PC-3 (cell line): ENCODE results near the gene INCENP. TPM values are rescaled to one million over a fixed set of nuclear protein-coding genes. Genes with fewer than 3 reads are reported as not detected.

ENCODE experiments used
- ATAC-seq: fragments of 200-7000 bp; cut with Tn5 transposase; 2 replicates; pipeline ENCODE4 v1.9.1; 2020; ENCODE audit warnings: mild to moderate bottlenecking, moderate library complexity
- BruUV-seq: library from RNA; stranded (reverse); fragments of 400-500 nt; replicated peaks from 2 replicates; lab custom pipeline; 2021; lab: Mats Ljungman, UMichigan
- CTCF ChIA-PET: fragments of 300-600 bp; sonication (Branson Sonifier 250); formaldehyde crosslinking; loops from one replicate; lab custom pipeline; 2022; ENCODE audit warnings: antibody characterized with exemption; lab: Charles Lee
- POLR2A ChIA-PET: fragments of 300-600 bp; sonication (Branson Sonifier 250); formaldehyde crosslinking; loops from one replicate; lab custom pipeline; 2022; ENCODE audit warnings: antibody characterized with exemption; ENCODE audit not compliant: unreplicated experiment; lab: Charles Lee
- DNase-seq: peaks from one replicate; pipeline ENCODE4 v3.0.0-alpha.2; 2015
- H2AFZ ChIP-seq: fragments of 300-600 bp; sonication (generic); 2 replicates; pipeline ENCODE4 v1.6.0; 2016; ENCODE audit warnings: antibody characterized with exemption, low read length
- H3F3A ChIP-seq: fragments of 300-600 bp; sonication (generic); one replicate; pipeline ENCODE4 v1.6.0; 2017; ENCODE audit warnings: antibody characterized with exemption, low read length, control low read depth, mild to moderate bottlenecking; ENCODE audit not compliant: unreplicated experiment
- H3K27ac ChIP-seq: fragments of 300-600 bp; sonication (generic); 2 replicates; pipeline ENCODE4 v1.5.1; 2016; ENCODE audit warnings: mild to moderate bottlenecking, low read length
- H3K27me3 ChIP-seq: fragments of 300-600 bp; sonication (generic); 2 replicates; pipeline ENCODE4 v1.6.1; 2016; ENCODE audit warnings: low read length, mixed read lengths
- H3K36me3 ChIP-seq: fragments of 300-600 bp; sonication (generic); 2 replicates; pipeline ENCODE4 v1.6.1; 2016; ENCODE audit warnings: low read depth, mixed run types, low read length, mixed read lengths
- H3K4me1 ChIP-seq: fragments of 300-600 bp; sonication (generic); 2 replicates; pipeline ENCODE4 v1.5.1; 2016; ENCODE audit warnings: low read length; ENCODE audit not compliant: insufficient read depth
- H3K4me2 ChIP-seq: fragments of 300-600 bp; sonication (generic); 2 replicates; pipeline ENCODE4 v1.6.0; 2016; ENCODE audit warnings: low read length
- H3K4me3 ChIP-seq: fragments of 300-600 bp; sonication (generic); 2 replicates; pipeline ENCODE4 v1.5.1; 2016; ENCODE audit warnings: mild to moderate bottlenecking, low read length, mixed read lengths
- H3K79me2 ChIP-seq: fragments of 300-600 bp; sonication (generic); 2 replicates; pipeline ENCODE4 v1.6.1; 2017; ENCODE audit warnings: low read length, mixed read lengths
- H3K9ac ChIP-seq: fragments of 300-600 bp; sonication (generic); 2 replicates; pipeline ENCODE4 v1.6.0; 2016; ENCODE audit warnings: mild to moderate bottlenecking, low read length
- H3K9me2 ChIP-seq: fragments of 300-600 bp; sonication (generic); replicated peaks from 2 replicates; pipeline ENCODE4 v1.6.1; 2016; ENCODE audit warnings: mixed run types, low read length, mixed read lengths
- H3K9me3 ChIP-seq: fragments of 300-600 bp; sonication (generic); 2 replicates; pipeline ENCODE4 v1.6.1; 2016; ENCODE audit warnings: low read length, mixed read lengths
- H4K20me1 ChIP-seq: fragments of 300-600 bp; sonication (generic); 2 replicates; pipeline ENCODE4 v1.6.1; 2016; ENCODE audit warnings: low read length, mixed read lengths
- CTCF ChIP-seq: fragments of 300-600 bp; sonication (generic); conservative IDR thresholded peaks from 2 replicates; pipeline ENCODE4 v1.5.1; 2017; ENCODE audit warnings: antibody characterized with exemption, low read depth, mild to moderate bottlenecking, low read length
- EZH2 ChIP-seq: fragments of 300-600 bp; sonication (generic); IDR thresholded peaks from one replicate; pipeline ENCODE4 v1.6.1; 2017; ENCODE audit warnings: antibody characterized with exemption, mild to moderate bottlenecking, low read length; ENCODE audit not compliant: unreplicated experiment
- EZH2phosphoT487 ChIP-seq: fragments of 300-600 bp; sonication (generic); IDR thresholded peaks from 2 replicates; pipeline ENCODE4 v1.6.1; 2018; ENCODE audit warnings: mild to moderate bottlenecking, antibody characterized with exemption, low read length, borderline replicate concordance
- intact Hi-C: fragments of 100-400 bp; cut with micrococcal nuclease; formaldehyde crosslinking; loops from 2 replicates; pipeline ENCODE4 v1.9.0; 2023
- total RNA-seq: library from RNA; depleted of rRNA; stranded (reverse); fragments of >200 nt; gene quantifications from 2 replicates; pipeline ENCODE4 v1.2.3, GENCODE V29; 2014

Gene INCENP
- total RNA-seq, 1 experiment from 2014 or later: 114 TPM

DNA sequence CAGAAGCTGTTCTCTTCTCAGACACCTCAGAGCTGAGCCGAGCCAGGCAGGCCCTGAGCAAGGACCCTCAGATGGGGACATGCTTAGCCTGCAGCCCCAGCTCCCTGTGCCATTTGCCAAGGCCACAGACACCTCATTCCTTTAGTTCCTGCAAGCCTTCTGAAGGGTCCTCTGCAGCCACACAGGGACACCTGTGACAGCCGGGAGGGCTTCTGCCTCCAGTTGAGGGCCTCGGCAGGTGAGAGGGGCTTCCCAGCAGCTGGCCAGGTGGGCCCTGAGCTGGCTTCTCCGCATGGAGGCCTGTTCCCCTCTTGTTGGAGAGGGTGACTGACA is 18.2 kb downstream of the INCENP start:
- H3F3A ChIP-seq: no peaks in the 10 kb centered on the region
- H2AFZ ChIP-seq: no peak overlapping the region
- intact Hi-C loops: no loop called here
- peaks cover 12% of the 10 kb centered on the region for H4K20me1 ChIP-seq
- TF ChIP-seq EZH2: no peak
- TF ChIP-seq EZH2phosphoT487: no peak
- TF ChIP-seq CTCF: no peak
- ChIA-PET POLR2A (no interaction called here), CTCF (no interaction called here)
- no peaks in the 10 kb centered on the region for H3K27me3 ChIP-seq
- H3K27ac ChIP-seq: no peak overlapping the region
- H3K36me3 ChIP-seq: peaks cover 90% of the 10 kb centered on the region
- H3K9me2 ChIP-seq: no peaks in the 10 kb centered on the region
- no TSS peak for BruUV-seq
- ATAC-seq (no peak), DNase-seq (no peak)
- peaks cover 11% of the 10 kb centered on the region for H3K79me2 ChIP-seq
- no peak overlapping the region for H3K4me3 ChIP-seq
- H3K4me2 ChIP-seq: no peak overlapping the region
- no peaks in the 10 kb centered on the region for H3K9me3 ChIP-seq
- H3K4me1 ChIP-seq: no peaks in the 10 kb centered on the region
- H3K9ac ChIP-seq: no peak overlapping the region

DNA sequence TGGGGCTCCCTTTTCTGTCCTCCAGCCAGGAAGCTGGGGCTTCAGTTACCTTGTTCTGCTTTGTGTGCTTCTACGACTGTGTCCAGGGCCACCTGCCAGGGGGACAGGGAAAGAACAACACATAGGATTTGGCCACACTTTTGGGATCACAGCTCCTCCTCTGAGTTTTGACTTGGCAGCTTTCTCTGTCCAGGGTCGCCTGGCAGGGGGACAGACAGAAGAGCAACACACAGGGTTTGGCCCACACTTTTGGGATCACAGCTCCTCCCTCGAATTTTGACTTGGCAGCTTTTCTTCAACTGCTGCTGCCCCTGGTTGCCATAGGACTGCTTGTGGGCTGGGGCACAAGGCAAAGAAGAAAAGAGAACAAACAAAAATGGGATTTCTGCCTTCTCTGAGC is 19.1 kb downstream of the INCENP start:
- H3F3A ChIP-seq: no peaks in the 10 kb centered on the region
- H3K9me2 ChIP-seq: no peaks in the 10 kb centered on the region
- H4K20me1 ChIP-seq: 0 out of 2 replicates have a peak, but pooled peaks cover 4% of the 10 kb centered on the region
- H3K36me3 ChIP-seq: peaks cover 90% of the 10 kb centered on the region
- no peak overlapping the region for H3K27ac ChIP-seq
- H2AFZ ChIP-seq: no peak overlapping the region
- H3K4me1 ChIP-seq: no peaks in the 10 kb centered on the region
- H3K79me2 ChIP-seq: 0 out of 2 replicates have a peak, but pooled peaks cover 2% of the 10 kb centered on the region
- DNase-seq: no peak
- no peak overlapping the region for H3K4me2 ChIP-seq
- H3K27me3 ChIP-seq: no peaks in the 10 kb centered on the region
- intact Hi-C loops: no loop called here
- no peak overlapping the region for H3K4me3 ChIP-seq
- no peaks in the 10 kb centered on the region for H3K9me3 ChIP-seq
- H3K9ac ChIP-seq: no peak overlapping the region
- no peak for ATAC-seq
- no TSS peak for BruUV-seq
- ChIA-PET POLR2A (no interaction called here), CTCF (no interaction called here)
- no peak for TF ChIP-seq CTCF
- TF ChIP-seq EZH2phosphoT487: no peak
- no peak for TF ChIP-seq EZH2

DNA sequence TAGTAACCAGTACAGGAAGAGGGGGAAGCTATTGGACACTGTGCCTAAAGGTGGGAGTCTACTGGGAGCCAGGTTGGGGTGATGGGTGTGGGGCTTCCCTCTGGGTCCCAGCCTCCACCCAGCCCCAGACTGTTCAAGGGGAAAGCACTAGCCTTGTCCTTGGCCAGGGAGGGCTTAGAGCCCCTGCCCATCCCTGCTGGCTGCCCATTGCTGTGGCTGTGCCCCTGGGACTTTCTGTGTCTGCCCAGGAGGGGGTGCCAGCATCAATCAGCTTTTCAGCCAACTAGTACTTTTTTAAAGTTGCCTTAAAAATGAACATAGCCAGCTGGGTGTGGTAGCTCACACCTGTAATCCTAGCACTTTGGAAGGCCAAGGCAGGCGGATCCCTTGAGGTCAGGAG is 19.9 kb downstream of the INCENP start:
- intact Hi-C loops: no loop called here
- no peaks in the 10 kb centered on the region for H3K4me1 ChIP-seq
- H2AFZ ChIP-seq: no peak overlapping the region
- H4K20me1 ChIP-seq: no peaks in the 10 kb centered on the region
- POLR2A ChIA-PET: no interaction called here
- no peaks in the 10 kb centered on the region for H3F3A ChIP-seq
- H3K9me3 ChIP-seq: no peaks in the 10 kb centered on the region
- DNase-seq (no peak), ATAC-seq (no peak)
- no peaks in the 10 kb centered on the region for H3K79me2 ChIP-seq
- H3K4me3 ChIP-seq: no peak overlapping the region
- peak; percentile 33; the same call in 1 of the 2 replicates for TF ChIP-seq CTCF
- no peak for TF ChIP-seq EZH2
- H3K27me3 ChIP-seq: no peaks in the 10 kb centered on the region
- no peak overlapping the region for H3K4me2 ChIP-seq
- no peaks in the 10 kb centered on the region for H3K9me2 ChIP-seq
- BruUV-seq: no TSS peak
- no peak overlapping the region for H3K9ac ChIP-seq
- CTCF ChIA-PET: interaction anchor here (0.6 kb wide), 1 partner anchor 19 kb away, joined by 3 read pairs; no protein-coding TSS in a partner anchor
- H3K36me3 ChIP-seq: peaks cover 89% of the 10 kb centered on the region
- H3K27ac ChIP-seq: no peak overlapping the region
